NCI-H2107 treated with DMSO at 0.1 percent for 48 hours (cell line): ENCODE data around the gene PLCH2.

Source experiments
- DNase-seq: peaks from one replicate; lab custom pipeline; 2025; ENCODE audit not compliant: unreplicated experiment; lab: John Stamatoyannopoulos, UW

The PLCH2 gene

GRCh38 chr1:2460996-2461751 is 14.9 kb upstream of the PLCH2 start:
- DNase-seq: no peak

GRCh38 chr1:2462819-2463218 is 13.3 kb upstream of the PLCH2 start:
- DNase-seq: no peak

GRCh38 chr1:2463396-2463795 is 12.7 kb upstream of the PLCH2 start:
- no peak for DNase-seq

- DNase-seq: no peak
Observed at GRCh38 chr1:2465371-2466269, 10.5 kb upstream of the PLCH2 start.

GRCh38 chr1:2466270-2466665 is 9.8 kb upstream of the PLCH2 start:
- DNase-seq: no peak

- no peak for DNase-seq
Observed at GRCh38 chr1:2466958-2467554, 9.0 kb upstream of the PLCH2 start.

- no peak for DNase-seq
Observed at GRCh38 chr1:2468041-2468472, 8.0 kb upstream of the PLCH2 start.

GRCh38 chr1:2468540-2468939 is 7.5 kb upstream of the PLCH2 start:
- DNase-seq: no peak

- DNase-seq: no peak
Observed at GRCh38 chr1:2469103-2469940, 6.8 kb upstream of the PLCH2 start.

GRCh38 chr1:2470290-2471158 is 5.6 kb upstream of the PLCH2 start:
- no peak for DNase-seq

- no peak for DNase-seq
Observed at GRCh38 chr1:2471159-2471471, 5.0 kb upstream of the PLCH2 start.

GRCh38 chr1:2471587-2472001 is 4.5 kb upstream of the PLCH2 start:
- DNase-seq: no peak

- no peak for DNase-seq
Observed at GRCh38 chr1:2472109-2472508, 4.0 kb upstream of the PLCH2 start.

GRCh38 chr1:2472561-2473177 is 3.4 kb upstream of the PLCH2 start:
- no peak for DNase-seq

GRCh38 chr1:2473198-2473597 is 2.9 kb upstream of the PLCH2 start:
- no peak for DNase-seq

- no peak for DNase-seq
Observed at GRCh38 chr1:2474104-2474844, 1.8 kb upstream of the PLCH2 start.

- DNase-seq: no peak
Observed at GRCh38 chr1:2474933-2475371, 1.1 kb upstream of the PLCH2 start.

GRCh38 chr1:2475571-2475970 is 518 bp upstream of the PLCH2 start:
- no peak for DNase-seq

- no peak for DNase-seq
Observed at GRCh38 chr1:2477309-2477708, 1.2 kb downstream of the PLCH2 start.
